ENCODE results near the gene NSD1.

DNA sequence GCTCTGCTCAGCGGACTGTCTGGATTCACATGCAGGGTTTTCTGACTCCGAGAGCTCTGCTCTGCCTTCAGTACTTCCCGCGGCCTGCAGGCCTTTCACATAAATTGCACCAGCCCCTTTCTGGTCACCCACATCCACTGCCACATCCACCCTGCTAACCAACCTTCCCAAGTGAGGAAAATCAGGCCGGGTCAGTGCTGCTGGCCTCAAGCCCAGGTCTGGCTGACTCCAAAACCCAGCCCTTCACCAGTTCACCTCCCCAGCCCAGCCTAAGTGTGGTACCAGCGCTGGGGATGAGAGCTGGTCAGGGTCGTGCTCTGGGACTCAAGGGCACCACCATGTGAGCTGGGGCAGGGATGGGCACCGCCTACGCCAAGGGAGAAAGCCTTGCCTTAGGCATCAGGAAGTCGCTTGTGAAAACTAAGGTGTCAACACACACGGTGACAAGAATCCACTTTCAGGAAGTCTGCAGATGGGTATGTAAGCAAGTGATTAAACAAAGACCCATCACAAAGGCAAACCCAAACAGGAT, 205.6 kb downstream of the NSD1 start:
- TF ChIP-seq, protein P1, sequence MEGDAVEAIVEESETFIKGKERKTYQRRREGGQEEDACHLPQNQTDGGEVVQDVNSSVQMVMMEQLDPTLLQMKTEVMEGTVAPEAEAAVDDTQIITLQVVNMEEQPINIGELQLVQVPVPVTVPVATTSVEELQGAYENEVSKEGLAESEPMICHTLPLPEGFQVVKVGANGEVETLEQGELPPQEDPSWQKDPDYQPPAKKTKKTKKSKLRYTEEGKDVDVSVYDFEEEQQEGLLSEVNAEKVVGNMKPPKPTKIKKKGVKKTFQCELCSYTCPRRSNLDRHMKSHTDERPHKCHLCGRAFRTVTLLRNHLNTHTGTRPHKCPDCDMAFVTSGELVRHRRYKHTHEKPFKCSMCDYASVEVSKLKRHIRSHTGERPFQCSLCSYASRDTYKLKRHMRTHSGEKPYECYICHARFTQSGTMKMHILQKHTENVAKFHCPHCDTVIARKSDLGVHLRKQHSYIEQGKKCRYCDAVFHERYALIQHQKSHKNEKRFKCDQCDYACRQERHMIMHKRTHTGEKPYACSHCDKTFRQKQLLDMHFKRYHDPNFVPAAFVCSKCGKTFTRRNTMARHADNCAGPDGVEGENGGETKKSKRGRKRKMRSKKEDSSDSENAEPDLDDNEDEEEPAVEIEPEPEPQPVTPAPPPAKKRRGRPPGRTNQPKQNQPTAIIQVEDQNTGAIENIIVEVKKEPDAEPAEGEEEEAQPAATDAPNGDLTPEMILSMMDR (IDR thresholded peaks at IDR 0.05), result no peak
- TF ChIP-seq POLR2A (IDR thresholded peaks at IDR 0.05), result no peak
